ENCODE results near the gene EFS. TPM values are rescaled to one million over a fixed set of nuclear protein-coding genes. Genes with fewer than 3 reads are reported as not detected.

The EFS gene
- total RNA-seq, 2 experiments from 2014 or later = not detected

DNA sequence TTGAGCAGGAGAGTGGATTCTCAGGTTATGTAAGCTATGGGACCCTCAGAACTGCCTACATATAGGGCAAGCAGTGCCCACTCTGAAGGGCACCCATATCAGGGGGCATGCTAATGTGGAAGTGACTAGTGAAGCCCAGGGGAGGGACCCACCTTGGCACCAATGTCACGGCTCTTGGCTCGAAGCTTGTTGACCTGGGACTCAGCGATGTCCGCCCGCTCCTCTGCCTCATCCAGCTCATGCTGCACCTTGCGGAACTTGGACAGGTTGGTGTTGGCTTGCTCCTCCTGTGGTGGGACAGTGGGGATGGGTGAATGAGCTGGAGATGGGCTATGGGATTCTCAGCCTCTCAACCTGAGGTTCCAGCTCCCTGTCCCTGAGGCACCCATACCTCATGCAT is 17.3 kb upstream of the EFS start:
- no peak overlapping the region for H3K4me3 Mint-ChIP-seq
- H3K27me3 Mint-ChIP-seq (ENCODE audit: low read depth) = no peaks in the 10 kb centered on the region
- CTCF ChIA-PET = interaction anchor here (0.6 to 1.8 kb wide), 6 partner anchors 13 to 195 kb away, joined by 3 to 12 read pairs (median 4); no protein-coding TSS in a partner anchor
- no peak for DNase-seq
- no peak overlapping the region for H3K27ac Mint-ChIP-seq
- no peaks in the 10 kb centered on the region for H3K4me1 Mint-ChIP-seq (ENCODE audit: low read depth)
- H3K9me3 Mint-ChIP-seq = no peaks in the 10 kb centered on the region
- intact Hi-C loops (cut with micrococcal nuclease) = no loop called here
- H3K36me3 Mint-ChIP-seq (ENCODE audit: low read depth) = no peaks in the 10 kb centered on the region

DNA sequence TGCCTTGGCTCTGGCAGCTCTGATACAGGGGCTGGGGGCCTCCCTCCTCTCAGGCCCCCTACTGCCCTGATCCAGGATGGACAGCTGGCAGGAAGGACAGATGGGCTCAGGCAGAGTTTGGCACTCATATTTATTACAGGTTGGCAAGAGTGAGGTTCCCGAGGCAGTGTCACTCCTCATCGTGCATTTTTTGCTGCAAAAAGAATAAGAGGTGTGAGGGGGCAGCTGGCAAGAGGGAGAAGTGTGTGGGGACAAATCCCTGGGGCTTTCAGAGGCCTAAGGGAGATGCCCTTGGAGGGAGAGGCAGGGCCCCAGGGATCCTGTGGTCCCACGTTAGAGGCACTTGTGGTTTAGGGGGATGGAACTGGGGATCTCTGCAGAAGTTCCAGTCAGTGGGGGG is 16.9 kb upstream of the EFS start:
- no peak for DNase-seq
- H3K4me1 Mint-ChIP-seq (ENCODE audit: low read depth) = no peaks in the 10 kb centered on the region
- no peaks in the 10 kb centered on the region for H3K27me3 Mint-ChIP-seq (ENCODE audit: low read depth)
- intact Hi-C loops (cut with micrococcal nuclease) = no loop called here
- H3K27ac Mint-ChIP-seq = no peak overlapping the region
- H3K4me3 Mint-ChIP-seq = no peak overlapping the region
- H3K9me3 Mint-ChIP-seq = no peaks in the 10 kb centered on the region
- no peaks in the 10 kb centered on the region for H3K36me3 Mint-ChIP-seq (ENCODE audit: low read depth)
- CTCF ChIA-PET = interaction anchor here (0.6 to 1.8 kb wide), 5 partner anchors 13 to 261 kb away, joined by 3 to 12 read pairs (median 4); no protein-coding TSS in a partner anchor

DNA sequence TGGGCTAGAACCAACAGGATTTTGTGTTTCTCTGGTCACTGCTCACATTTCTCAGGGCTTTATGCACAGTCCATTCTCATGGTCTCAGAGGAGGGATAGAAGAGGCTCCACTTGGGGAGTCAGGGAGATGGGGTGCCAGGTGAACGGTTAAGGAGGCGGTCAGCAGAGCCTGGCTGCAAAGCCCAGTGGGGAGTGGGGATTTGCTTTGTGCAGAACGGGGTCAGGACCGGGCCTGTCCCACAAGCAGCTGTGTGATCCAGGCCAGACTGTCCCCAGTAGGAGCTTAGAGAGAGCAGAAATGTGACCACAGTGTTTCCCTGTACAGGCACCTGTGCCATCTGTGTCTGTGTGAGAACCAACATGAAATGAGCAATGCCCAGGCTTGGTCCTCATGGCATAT is 16.0 kb upstream of the EFS start:
- no peaks in the 10 kb centered on the region for H3K4me1 Mint-ChIP-seq (ENCODE audit: low read depth)
- CTCF ChIA-PET = interaction anchor here (0.9 to 4.8 kb wide), 21 partner anchors 9 to 303 kb away, joined by 3 to 76 read pairs (median 4); partner anchors contain the start of genes HOMEZ and PABPN1
- H3K36me3 Mint-ChIP-seq (ENCODE audit: low read depth) = no peaks in the 10 kb centered on the region

DNA sequence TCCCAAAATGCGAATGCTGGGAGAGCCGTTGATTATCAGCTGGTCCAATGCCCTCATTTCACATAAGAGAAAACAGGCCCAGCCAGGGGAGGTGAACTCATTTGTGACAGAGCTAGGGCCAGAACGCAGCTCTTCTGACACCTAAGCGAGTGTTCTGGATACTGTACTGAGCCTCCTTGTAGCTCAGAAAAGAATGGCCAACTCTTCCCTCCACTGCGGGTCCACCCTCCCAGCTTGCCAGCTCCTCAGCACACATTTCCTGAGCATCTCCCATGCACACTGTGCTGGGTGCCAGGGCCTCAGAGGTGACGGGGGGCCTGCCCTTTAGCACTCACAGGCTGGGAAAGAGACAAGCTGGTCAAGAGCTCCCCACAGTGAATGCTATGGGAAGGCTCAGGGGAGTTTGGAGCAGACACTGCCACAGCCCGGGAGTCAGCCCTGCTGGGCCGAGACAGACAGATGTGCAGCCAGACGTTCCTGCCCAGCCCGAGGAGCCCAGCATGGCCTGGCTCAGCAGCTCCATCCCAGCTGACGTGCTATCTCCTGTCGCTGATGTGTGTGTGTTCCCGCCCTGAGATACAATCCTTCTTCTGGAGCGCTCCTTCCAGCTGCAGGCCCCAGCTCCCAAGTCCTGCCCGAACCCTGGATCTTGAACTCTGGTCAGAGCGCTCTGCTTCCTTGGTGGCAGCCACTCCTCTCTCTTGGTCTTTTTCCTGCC is 15.4 kb upstream of the EFS start:
- intact Hi-C loops (cut with micrococcal nuclease) = loop anchor here (1.0 kb wide), 4 partner anchors 52 to 311 kb away; no protein-coding TSS in a partner anchor
- Mint-ChIP-seq H3K9me3 (no peaks in the 10 kb centered on the region), H3K27me3 (ENCODE audit: low read depth) (no peaks in the 10 kb centered on the region), H3K27ac (no peak overlapping the region), H3K4me1 (ENCODE audit: low read depth) (no peaks in the 10 kb centered on the region), H3K4me3 (no peak overlapping the region), H3K36me3 (ENCODE audit: low read depth) (no peaks in the 10 kb centered on the region)
- no peak for DNase-seq
- CTCF ChIA-PET = interaction anchor here (0.6 to 4.8 kb wide), 38 partner anchors 10 to 303 kb away, joined by 3 to 76 read pairs (median 3); partner anchors contain the start of genes HOMEZ and PABPN1

More for the DNA sequence above, 16.0 kb upstream of the EFS start:
- no peaks in the 10 kb centered on the region for H3K27me3 Mint-ChIP-seq (ENCODE audit: low read depth)
- H3K4me3 Mint-ChIP-seq = no peak overlapping the region
- H3K27ac Mint-ChIP-seq = no peak overlapping the region
- no peaks in the 10 kb centered on the region for H3K9me3 Mint-ChIP-seq
- no peak for DNase-seq
- intact Hi-C loops (cut with micrococcal nuclease) = loop anchor here (1.0 kb wide), 4 partner anchors 53 to 312 kb away; no protein-coding TSS in a partner anchor

DNA sequence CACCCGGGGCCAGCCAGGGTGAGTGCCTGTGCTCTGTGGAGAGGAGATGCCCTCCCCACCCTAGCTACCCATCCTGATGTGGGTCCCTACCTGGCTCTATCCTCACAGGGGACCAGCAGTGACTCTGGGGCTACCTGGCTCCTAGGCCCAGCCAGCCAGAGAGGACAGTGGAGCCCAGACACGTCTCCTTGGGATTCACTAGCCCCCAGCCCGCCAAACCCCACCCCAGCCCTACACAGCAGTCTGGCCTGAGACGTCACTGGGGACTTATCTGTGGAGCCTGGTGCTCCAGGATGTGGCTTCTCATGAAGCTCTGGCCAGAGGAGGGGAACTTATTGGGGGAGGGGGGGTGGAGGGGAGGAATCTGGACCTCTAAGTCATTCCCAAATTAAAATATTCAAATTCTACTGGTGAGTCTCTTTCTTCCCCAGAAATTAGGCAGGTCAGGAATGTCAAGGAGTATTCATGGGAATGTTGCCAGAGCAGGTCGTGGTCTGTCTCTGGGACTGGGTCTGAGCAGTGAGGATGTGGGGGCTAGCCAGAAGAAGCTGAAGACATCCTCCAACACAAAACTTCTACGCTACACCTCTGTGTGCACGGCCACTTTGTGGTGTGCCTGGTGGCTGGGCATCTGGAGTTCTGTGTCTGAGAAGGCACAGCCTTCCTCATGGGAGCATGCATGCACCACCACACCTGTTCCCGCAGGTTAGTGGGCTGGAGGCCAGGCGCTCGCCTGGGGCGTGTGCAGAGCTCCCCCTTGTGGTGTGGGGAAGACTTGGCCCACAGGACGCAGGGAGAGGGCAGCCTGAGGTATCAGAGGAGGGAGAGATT is 14.6 kb upstream of the EFS start:
- H3K36me3 Mint-ChIP-seq (ENCODE audit: low read depth) = no peaks in the 10 kb centered on the region
- no peaks in the 10 kb centered on the region for H3K9me3 Mint-ChIP-seq
- intact Hi-C loops (cut with micrococcal nuclease) = loop anchor here (1.0 kb wide), 4 partner anchors 51 to 310 kb away; no protein-coding TSS in a partner anchor
- H3K4me1 Mint-ChIP-seq (ENCODE audit: low read depth) = no peaks in the 10 kb centered on the region
- H3K27me3 Mint-ChIP-seq (ENCODE audit: low read depth) = no peaks in the 10 kb centered on the region
- DNase-seq = peak; percentile 66
- no peak overlapping the region for H3K4me3 Mint-ChIP-seq
- H3K27ac Mint-ChIP-seq = no peak overlapping the region
- CTCF ChIA-PET = interaction anchor here (0.6 to 4.8 kb wide), 36 partner anchors 10 to 302 kb away, joined by 3 to 76 read pairs (median 3); partner anchors contain the start of gene PABPN1

DNA sequence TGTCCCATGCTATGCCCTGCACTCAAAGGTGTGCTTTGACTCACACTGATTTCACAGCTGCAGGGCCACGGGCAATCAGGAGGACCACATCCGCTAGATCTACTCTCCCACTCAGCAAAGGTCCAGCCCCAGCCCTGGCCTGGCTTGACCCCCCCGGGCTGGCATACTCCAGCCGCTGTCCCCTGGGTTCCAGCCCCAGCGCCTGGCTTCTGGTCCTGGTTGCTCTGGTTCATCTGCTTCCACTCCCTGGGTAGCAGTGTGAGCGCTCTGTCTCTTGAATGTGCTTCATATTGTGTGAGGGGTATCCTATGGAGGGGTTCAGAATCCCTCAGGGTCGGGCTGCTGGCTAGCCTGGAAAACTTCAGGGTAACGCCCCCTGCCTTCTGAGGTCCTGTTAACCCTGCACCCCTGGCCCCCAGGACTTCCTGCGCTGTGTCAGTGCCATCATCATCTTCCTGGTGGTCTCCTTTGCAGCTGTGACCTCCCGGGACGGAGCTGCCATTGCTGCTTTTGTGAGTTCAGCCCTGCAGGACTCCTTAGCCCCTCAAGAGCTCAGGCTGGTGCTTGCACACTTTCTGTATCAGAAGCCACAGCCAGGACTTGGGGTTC is 13.7 kb upstream of the EFS start:
- Mint-ChIP-seq H3K4me1 (ENCODE audit: low read depth) (no peaks in the 10 kb centered on the region), H3K36me3 (ENCODE audit: low read depth) (no peaks in the 10 kb centered on the region), H3K27me3 (ENCODE audit: low read depth) (no peaks in the 10 kb centered on the region), H3K4me3 (no peak overlapping the region), H3K9me3 (no peaks in the 10 kb centered on the region), H3K27ac (no peak overlapping the region)
- no peak for DNase-seq
- intact Hi-C loops (cut with micrococcal nuclease) = no loop called here
- CTCF ChIA-PET = interaction anchor here (0.8 to 4.8 kb wide), 9 partner anchors 15 to 258 kb away, joined by 3 to 76 read pairs (median 12); no protein-coding TSS in a partner anchor

DNA sequence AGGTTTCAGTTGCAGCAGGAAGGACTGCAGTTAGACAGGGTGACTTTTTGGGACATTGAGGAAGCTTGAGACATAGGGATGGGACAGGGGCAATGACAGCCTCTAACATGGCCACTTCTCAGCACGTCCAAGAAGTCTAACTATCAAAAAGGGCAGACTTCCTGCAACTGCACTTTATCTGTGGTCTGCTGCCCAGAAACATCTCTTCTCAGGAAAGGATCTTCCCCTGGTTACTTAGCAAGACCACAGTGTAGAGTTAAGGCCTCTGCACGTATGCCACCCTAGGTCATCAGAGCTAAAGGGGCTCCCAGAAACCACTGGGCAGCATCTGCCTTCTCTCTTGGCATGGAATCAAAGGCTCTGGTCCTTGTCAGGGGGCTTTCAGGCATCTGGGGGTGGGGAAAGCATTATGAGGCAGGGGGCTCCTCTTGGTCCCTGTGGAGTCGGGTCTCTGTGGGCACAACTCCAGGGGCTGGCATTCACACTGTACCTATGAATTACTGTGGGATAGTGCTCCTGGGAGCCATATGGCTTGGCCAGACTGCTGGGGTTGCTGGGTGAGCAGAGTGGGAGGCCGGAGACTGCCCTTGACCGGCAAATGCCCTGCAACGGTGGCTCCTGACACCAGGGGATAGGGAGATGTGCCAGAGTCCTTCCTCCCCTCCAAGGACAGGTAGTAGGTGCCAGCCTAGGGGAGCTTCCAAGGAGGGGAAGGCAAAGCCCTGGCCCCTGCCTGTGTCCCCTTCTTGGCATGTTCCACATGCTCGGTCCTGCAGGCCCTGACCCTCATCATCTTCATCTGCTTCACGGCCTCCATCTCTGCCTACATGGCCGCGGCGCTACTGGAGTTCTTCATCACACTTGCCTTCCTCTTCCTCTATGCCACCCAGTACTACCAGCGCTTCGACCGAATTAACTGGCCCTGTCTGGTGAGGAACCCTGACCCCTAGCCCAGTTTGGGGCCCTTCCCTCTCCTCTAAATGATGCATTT is 12.9 kb upstream of the EFS start:
- intact Hi-C loops (cut with micrococcal nuclease) = no loop called here
- no peak overlapping the region for H3K27ac Mint-ChIP-seq

DNA sequence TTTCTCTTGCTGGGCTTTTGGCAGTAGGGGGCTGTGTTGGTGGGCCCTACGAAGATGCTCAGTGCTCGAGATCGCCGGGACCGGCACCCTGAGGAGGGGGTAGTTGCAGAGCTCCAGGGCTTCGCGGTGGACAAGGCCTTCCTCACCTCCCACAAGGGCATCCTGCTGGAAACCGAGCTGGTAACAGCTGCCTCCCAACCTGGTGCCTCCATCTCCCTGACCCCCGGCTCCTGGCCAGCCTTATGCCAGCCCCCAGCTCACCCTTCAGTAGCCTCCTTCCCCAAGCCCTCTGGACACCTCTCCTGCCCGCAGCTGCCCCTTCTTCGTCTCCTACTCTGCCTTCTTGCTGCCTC is 12.2 kb upstream of the EFS start:
- Mint-ChIP-seq H3K27me3 (ENCODE audit: low read depth) (no peaks in the 10 kb centered on the region), H3K4me3 (no peak overlapping the region), H3K27ac (no peak overlapping the region), H3K36me3 (ENCODE audit: low read depth) (no peaks in the 10 kb centered on the region), H3K4me1 (ENCODE audit: low read depth) (no peaks in the 10 kb centered on the region), H3K9me3 (no peaks in the 10 kb centered on the region)
- intact Hi-C loops (cut with micrococcal nuclease) = no loop called here
- no peak for DNase-seq
- CTCF ChIA-PET = interaction anchor here (0.7 to 4.8 kb wide), 6 partner anchors 9 to 257 kb away, joined by 3 to 76 read pairs (median 4); no protein-coding TSS in a partner anchor

More for the DNA sequence above, 12.9 kb upstream of the EFS start:
- CTCF ChIA-PET = interaction anchor here (0.8 to 4.8 kb wide), 9 partner anchors 10 to 257 kb away, joined by 3 to 76 read pairs (median 4); no protein-coding TSS in a partner anchor
- Mint-ChIP-seq H3K4me3 (no peak overlapping the region), H3K36me3 (ENCODE audit: low read depth) (no peaks in the 10 kb centered on the region), H3K9me3 (no peaks in the 10 kb centered on the region), H3K27me3 (ENCODE audit: low read depth) (no peaks in the 10 kb centered on the region), H3K4me1 (ENCODE audit: low read depth) (no peaks in the 10 kb centered on the region)
- no peak for DNase-seq

DNA sequence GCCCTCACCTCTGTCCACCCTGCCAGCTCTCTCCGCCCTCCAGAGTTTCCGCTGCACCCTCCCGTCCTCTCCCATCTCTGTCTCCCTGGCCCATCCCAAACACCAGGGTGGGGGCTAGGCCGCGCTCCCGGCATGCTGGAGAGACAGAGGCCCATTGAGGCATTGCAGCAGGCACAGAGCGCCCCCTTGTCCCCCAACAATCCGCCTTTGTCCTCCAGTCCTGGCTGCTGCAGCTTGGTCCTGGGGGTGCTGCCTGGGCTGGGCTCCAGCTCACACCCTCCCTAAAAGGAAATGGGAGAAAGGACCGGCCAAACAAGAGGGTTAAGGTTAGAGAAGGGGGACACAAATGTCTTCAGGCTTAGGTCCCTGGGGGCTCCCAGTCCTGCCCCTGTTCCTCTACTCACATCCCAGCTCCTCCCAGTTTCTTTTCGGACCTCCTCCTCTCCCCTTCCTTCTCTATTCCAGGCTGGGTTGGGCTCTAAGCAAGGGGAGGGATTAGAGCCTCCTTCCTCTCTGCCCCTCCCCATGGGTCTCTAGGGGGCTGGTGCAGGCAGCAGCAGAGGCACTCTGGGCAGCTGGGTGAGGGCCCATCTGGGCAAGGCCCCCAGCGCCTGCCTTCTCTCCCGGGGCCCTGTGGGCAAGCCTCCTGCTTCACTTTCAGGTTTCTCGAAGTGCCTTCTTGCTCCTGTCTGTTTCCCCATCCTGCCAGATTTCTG is 11.7 kb upstream of the EFS start, which contains the start of gene CMTM5:
Gene CMTM5, plus strand, starts transcription at position 565 of the 716 bp plus-strand sequence. CDS start 206 bp downstream, outside the sequence.
- intact Hi-C loops (cut with micrococcal nuclease) = no loop called here
- H3K4me1 Mint-ChIP-seq (ENCODE audit: low read depth) = no peaks in the 10 kb centered on the region
- no peaks in the 10 kb centered on the region for H3K9me3 Mint-ChIP-seq
- H3K4me3 Mint-ChIP-seq = no peak within 1 kb of the TSS
- no peak for DNase-seq
- no peaks in the 10 kb centered on the region for H3K27me3 Mint-ChIP-seq (ENCODE audit: low read depth)
- CTCF ChIA-PET = interaction anchor here (0.7 to 4.8 kb wide), 5 partner anchors 9 to 256 kb away, joined by 3 to 76 read pairs (median 4); no protein-coding TSS in a partner anchor
- no peaks in the 10 kb centered on the region for H3K36me3 Mint-ChIP-seq (ENCODE audit: low read depth)
- no peak within 1 kb of the TSS for H3K27ac Mint-ChIP-seq

DNA sequence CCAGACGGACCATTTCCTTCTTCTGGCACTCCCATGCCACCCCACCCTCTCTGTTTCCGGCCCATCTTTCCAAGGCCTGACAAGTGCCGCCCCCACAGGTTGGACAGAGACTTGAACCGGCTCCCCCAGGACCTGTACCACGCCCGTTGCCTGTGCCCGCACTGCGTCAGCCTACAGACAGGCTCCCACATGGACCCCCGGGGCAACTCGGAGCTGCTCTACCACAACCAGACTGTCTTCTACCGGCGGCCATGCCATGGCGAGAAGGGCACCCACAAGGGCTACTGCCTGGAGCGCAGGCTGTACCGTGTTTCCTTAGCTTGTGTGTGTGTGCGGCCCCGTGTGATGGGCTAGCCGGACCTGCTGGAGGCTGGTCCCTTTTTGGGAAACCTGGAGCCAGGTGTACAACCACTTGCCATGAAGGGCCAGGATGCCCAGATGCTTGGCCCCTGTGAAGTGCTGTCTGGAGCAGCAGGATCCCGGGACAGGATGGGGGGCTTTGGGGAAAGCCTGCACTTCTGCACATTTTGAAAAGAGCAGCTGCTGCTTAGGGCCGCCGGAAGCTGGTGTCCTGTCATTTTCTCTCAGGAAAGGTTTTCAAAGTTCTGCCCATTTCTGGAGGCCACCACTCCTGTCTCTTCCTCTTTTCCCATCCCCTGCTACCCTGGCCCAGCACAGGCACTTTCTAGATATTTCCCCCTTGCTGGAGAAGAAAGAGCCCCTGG is 10.7 kb upstream of the EFS start:
- H3K27ac Mint-ChIP-seq = no peak overlapping the region
- no peak for DNase-seq
- H3K9me3 Mint-ChIP-seq = no peaks in the 10 kb centered on the region
- H3K27me3 Mint-ChIP-seq (ENCODE audit: low read depth) = no peaks in the 10 kb centered on the region
- intact Hi-C loops (cut with micrococcal nuclease) = no loop called here
- H3K36me3 Mint-ChIP-seq (ENCODE audit: low read depth) = no peaks in the 10 kb centered on the region
- H3K4me3 Mint-ChIP-seq = no peak overlapping the region
- CTCF ChIA-PET = no interaction called here
- no peaks in the 10 kb centered on the region for H3K4me1 Mint-ChIP-seq (ENCODE audit: low read depth)

Measured in activated naive CD4-positive, alpha-beta T cell treated with anti-CD3 and anti-CD28 coated beads for 36 hours (primary cell).